GM12872 (cell line): ENCODE results near the gene CPNE1.

Source experiments
- CTCF ChIP-seq: IDR thresholded peaks from 3 replicates; pipeline ENCODE4 v1.5.1; 2011; ENCODE audit warnings: low read depth, mild to moderate bottlenecking, low read length, moderate library complexity; ENCODE audit not compliant: insufficient read depth

The CPNE1 gene

GRCh38 chr20:35653430-35653734 lies 11.3 kb downstream of the CPNE1 start:
- no peak for TF ChIP-seq CTCF

GRCh38 chr20:35652641-35653429 lies 11.9 kb downstream of the CPNE1 start:
- no peak for TF ChIP-seq CTCF

DNA sequence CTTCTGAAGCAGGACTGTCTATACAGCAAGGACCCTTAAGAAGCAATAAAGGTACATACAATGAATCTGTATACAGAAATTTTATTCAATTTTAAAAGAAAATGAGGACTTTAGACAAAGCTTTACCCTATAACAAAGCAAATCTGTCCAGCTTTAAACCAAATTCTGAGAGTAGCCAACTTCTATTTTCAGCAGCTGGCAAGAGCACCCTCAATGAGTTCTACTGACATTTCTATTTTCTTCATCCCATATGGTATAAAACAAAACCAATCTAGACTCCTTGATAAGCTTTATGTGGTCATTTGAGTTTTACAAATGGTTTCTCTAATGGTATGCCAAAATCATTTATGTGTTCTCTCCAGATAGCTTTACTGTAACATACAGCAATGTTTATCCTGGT lies 12.7 kb downstream of the CPNE1 start:
- TF ChIP-seq CTCF: no peak

- TF ChIP-seq CTCF: no peak
Measured at GRCh38 chr20:35650632-35651031, 14.1 kb downstream of the CPNE1 start.

- TF ChIP-seq CTCF: no peak
Measured at GRCh38 chr20:35648836-35649235, 15.9 kb downstream of the CPNE1 start.

DNA sequence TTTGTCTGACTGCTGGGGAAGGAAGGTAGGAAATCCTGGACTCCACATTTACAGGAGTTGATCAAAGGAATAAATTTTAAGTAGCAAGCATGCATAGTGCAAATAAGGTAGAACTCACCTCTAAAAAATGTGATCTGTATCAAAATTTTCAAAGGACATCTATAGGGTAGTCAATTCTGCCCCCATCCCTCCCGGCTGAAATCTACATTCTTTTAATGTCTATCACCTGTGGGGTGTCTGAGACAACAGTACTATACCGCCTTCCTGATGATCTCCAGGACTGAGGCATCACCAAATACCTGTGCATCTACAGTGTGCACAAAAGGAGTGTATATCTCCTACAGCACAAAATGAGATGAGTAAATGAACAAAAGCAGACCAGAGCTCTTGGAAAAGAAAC lies 19.9 kb downstream of the CPNE1 start:
- TF ChIP-seq CTCF: no peak

DNA sequence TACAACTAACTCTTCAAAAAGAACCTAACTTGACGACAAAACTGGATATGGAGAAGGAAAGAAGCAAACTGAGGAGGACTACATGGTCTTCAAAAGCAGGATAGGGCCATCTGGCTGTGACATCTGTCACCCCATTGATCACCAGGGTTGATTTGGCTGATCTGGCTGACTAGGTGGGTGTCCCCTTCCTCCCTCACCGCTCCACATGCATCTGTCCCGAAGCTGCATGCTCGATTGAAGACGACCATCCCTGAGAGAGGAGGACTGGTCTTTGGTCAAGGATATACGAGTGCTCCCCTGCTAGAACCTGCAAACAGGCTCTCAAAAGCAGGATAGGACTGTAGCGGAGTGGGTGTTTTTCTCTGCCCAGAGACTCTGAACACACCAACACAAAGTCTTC lies 21.7 kb downstream of the CPNE1 start:
- TF ChIP-seq CTCF: no peak
